NCI-H446 (cell line): ENCODE measurements around the gene SNORC.

Source experiments
- DNase-seq, 2 experiments: peaks; one replicate each; lab custom pipeline; 2025; lab: John Stamatoyannopoulos, UW

SNORC gene

DNA sequence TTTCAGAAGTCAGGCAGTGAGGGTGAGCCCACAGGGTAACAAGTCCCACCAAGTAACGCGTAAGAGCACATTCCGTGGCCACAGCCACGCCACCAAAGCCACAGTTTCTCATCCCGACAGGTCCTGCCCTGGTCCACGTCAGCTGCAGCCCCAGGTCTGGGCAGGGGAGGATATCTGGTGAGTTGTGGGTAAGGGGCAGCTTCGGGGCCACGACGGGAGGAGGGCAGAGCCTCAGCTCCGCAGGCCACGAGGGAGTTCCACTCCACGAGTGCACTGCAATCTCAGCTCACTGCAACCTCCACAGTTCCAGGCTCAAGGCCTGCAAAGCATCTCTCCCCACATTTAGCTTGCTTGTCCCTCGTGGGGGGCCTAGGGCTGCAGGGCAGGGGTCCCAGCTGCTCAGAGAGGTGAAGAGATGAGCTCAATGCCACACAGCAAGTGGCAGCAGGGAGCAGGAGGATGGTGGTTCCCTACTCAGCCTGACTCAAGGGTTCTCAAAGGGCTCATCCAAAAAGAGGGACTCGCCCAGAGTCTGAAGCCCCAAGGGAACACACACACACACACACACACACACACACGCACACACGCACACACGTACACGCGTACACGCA lies 12.5 kb downstream of the SNORC start:
- no peak for DNase-seq

DNA sequence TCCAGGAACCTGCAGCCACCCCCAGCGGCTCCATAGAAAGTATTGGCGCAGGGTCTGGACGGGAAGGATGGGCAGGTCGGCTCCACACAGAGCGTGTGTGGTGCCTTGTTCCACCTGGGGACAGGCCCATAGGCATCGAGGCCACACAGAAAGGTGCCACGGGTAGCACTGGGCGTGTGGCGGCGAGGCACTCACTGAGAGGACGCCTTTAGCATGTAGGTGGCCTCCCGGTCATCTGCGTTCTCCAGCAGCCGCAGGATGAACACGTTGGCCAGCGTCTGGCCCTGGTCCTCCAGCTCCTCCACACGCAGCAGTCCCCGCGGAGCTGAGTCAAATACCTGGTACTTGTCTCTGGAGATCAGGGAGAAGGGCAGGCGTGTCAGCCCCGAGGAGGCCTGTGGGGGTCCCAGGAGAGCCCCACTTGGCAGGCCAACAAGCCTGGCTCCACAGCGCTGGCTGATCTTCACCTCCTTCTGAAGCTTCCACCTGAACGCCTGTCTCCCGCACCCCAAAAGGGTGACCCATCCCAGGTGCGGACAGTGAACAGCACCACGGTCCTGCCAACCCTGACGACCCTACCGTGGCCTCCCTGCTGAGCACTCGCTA lies 13.2 kb downstream of the SNORC start:
- no peak for DNase-seq

GRCh38 chr2:232884001-232884421 lies 13.9 kb downstream of the SNORC start:
- DNase-seq: no peak

DNA sequence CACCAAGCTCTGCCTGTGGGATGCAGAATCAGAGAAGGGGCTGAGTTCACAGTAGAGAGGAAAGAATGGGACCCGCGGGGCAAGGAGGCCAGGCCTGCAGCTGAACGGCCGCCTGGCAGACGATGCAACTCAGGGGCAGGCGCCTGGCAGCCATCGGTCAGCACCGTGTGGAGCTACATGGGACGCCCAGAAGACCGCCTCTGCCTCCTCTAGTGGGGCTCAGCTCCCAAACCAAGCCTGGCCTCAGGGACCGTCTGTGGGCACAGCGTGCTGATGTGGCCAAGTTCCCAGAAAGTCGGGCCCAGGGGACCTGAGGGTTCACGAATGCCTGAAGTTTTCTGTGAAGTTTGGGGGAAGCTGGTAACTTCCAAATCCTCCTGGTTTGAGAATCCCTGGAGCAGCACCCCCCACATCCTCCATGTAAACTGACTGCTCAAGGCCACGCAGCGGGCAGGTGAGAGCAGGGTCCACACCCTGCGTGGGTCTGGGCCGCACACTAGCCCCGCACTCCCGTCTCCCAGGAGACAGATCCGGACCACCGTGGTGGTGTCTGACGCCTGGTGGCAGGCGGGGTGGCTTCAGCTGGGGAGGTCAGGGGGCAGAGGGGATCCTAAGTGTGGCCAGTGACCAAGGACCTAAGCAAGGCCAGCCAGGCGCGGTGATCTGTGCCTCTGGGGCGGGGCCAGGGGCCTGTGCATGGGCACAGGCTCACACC lies 14.6 kb downstream of the SNORC start:
- no peak for DNase-seq

- DNase-seq: no peak
Measured at GRCh38 chr2:232885264-232885961, 15.3 kb downstream of the SNORC start.

GRCh38 chr2:232886176-232886575 lies 16.1 kb downstream of the SNORC start:
- DNase-seq: no peak

- no peak for DNase-seq
Measured at GRCh38 chr2:232886632-232887031, 16.6 kb downstream of the SNORC start.

- no peak for DNase-seq
Measured at GRCh38 chr2:232887171-232887850, 17.2 kb downstream of the SNORC start.

DNA sequence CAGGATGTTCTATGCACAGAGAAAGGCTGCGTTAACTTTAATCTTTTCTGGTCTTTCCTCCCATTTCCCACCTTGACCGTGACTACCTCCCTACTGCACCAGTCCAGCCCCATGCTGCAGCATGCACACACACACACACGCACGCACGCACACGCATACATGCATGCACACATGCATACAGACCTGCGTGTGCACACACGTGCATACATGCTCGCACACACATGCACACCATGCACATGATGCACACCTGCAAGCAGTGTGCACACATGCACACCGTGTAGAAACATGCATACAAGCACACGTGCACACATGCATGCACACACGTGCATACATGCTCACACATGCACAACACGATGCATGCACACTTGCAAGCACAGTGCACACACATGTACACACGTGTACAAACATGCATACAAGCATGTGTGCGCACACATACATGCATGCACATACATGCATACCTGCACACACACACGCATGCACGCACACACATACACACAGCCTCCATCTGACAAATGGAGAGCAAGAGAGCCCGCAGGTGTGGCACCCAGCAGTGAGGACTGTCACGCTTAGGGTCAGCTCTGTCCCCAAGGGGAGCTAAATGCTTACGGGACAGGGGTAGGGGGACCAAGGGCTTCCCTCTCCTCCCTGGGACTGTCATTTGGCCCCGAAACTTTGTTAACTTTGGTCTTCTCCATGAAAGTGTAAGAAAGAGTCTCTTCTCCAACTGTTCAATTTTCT lies 18.2 kb downstream of the SNORC start:
- DNase-seq: no peak

GRCh38 chr2:232888839-232889529 lies 18.9 kb downstream of the SNORC start:
- DNase-seq: no peak

- DNase-seq: no peak
Measured at GRCh38 chr2:232889876-232890401, 19.9 kb downstream of the SNORC start.

DNA sequence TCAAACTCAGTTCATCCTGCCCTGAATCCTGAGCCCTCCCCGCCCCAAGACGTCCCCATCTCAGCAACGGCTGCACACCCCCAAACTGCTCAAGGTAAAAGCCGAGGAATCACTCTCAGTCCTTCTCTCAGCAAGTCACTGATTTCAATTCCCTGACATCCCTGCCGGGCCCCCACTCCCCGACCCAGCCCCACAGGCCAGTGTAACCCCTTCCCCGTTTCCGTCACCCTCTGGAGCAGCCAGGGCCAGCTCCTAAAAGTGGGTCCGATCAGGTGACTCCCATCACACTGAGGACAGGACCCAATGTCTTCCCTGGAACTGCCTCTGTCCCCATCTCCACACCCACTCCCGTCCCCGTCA lies 20.5 kb downstream of the SNORC start:
- DNase-seq: no peak

- no peak for DNase-seq
Measured at GRCh38 chr2:232890896-232891601, 21.0 kb downstream of the SNORC start.

- no peak for DNase-seq
Measured at GRCh38 chr2:232891621-232892071, 21.6 kb downstream of the SNORC start.

DNA sequence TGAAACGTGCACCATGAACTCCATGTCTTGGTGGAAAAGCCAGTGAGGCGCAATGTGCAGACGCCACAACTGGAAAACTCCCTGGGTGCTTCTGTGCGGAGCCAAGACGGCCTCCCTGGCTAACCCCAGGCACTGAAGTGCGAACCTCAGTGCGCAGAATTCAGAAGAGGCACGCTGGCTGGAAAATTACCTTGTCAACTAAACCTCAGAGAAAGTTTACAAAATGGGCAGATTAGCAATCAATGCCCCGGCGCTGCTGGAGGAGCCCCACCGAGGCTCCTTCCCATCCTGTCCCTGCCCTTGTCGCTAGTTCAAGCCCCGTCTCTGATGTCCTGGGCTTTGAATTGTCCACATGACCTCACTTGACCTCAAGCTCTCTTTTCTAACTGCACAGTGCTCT lies 22.2 kb downstream of the SNORC start:
- DNase-seq: no peak

- DNase-seq: no peak
Measured at GRCh38 chr2:232892843-232893242, 22.8 kb downstream of the SNORC start.

DNA sequence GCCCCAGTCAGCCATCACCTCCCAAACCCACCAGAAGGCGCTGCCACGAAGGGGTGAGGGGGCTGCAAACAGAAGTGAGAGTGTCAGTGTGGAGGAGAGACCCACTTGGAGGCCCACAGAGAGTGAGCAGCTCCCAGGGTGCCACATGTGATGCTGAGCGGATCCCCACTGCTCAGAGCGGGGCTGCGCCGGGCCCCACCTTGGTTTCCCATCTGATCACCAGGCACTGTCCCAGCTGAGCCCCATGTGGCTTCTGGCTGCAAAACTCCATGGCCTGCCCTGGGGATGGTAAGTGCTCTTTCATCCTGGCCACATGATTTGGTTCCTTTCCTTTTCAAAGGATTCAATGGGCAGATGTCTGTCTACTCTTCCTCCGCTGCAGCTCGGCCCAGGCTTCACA lies 23.8 kb downstream of the SNORC start:
- no peak for DNase-seq

- no peak for DNase-seq
Measured at GRCh38 chr2:232894251-232894650, 24.2 kb downstream of the SNORC start.

GRCh38 chr2:232894746-232895145 lies 24.7 kb downstream of the SNORC start:
- no peak for DNase-seq

GRCh38 chr2:232896111-232896510 lies 26.0 kb downstream of the SNORC start:
- DNase-seq: no peak
